Measurements from ENCODE around the gene FTCD. TPM values are rescaled to one million over a fixed set of nuclear protein-coding genes. Genes with fewer than 3 reads are reported as not detected.

FTCD gene
- total RNA-seq, 1 donor from 2014 or later = 8.8 TPM

DNA sequence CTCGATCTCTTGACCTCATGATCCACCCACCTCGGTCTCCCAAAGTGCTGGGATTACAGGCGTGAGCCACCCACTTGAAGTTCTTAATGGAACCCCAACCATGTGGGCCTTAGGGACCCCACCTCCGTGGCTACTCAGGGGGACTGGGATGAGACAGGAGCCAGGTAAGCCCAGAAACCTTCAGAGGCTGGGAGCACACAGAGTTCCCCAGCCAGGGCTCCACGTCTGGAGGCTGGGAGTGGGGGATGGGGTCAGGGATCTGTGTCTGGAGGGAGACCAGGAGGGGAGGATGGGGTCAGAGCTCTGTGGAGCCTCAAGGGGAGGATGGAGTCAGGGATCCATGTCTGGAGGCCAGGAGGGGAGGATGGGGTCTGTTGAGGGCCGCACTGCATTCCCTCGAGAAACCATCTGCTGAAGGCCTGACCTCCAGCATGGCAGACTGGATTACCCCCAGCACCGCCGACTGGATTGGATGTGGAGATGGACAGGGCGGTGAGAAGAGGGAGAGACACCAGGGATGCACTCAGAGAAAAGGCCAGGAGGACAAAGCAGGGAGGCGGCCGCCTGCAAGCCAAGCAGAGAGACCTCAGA, 2.1 kb upstream of the FTCD start:
- no peak for DNase-seq (ENCODE audit: low spot score in 2 of 2, unreplicated experiment in 2 of 2)
- Mint-ChIP-seq H3K9me3 (no peaks in the 10 kb centered on the region), H3K4me1 (peaks cover 7% of the 10 kb centered on the region), H3K4me3 (no peak overlapping the region), H3K27me3 (ENCODE audit: low read depth) (no peaks in the 10 kb centered on the region), H3K36me3 (no peaks in the 10 kb centered on the region), H3K27ac (no peak overlapping the region)
- TF ChIP-seq, protein P1, sequence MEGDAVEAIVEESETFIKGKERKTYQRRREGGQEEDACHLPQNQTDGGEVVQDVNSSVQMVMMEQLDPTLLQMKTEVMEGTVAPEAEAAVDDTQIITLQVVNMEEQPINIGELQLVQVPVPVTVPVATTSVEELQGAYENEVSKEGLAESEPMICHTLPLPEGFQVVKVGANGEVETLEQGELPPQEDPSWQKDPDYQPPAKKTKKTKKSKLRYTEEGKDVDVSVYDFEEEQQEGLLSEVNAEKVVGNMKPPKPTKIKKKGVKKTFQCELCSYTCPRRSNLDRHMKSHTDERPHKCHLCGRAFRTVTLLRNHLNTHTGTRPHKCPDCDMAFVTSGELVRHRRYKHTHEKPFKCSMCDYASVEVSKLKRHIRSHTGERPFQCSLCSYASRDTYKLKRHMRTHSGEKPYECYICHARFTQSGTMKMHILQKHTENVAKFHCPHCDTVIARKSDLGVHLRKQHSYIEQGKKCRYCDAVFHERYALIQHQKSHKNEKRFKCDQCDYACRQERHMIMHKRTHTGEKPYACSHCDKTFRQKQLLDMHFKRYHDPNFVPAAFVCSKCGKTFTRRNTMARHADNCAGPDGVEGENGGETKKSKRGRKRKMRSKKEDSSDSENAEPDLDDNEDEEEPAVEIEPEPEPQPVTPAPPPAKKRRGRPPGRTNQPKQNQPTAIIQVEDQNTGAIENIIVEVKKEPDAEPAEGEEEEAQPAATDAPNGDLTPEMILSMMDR (IDR thresholded peaks at IDR 0.05; ENCODE audit: unreplicated experiment) = no peak

DNA sequence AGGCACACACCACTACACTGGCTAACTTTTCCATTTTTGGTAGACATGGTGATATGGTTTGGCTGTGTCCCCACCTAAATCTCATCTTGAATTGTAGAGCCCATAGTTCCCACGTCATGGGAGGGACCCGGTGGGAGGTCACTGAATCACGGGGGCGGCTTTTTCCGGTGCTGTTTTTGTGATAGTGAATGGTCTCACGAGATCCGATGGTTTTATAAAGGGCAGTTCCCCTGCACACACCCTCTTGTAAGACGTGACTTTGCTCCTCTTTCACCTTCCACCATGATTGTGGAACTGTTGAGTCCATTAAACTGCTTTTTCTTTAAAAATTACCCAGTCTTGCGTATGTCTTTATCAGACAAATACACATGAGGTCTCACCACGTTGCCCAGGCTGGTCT, 1.3 kb upstream of the FTCD start:
- no peaks in the 10 kb centered on the region for H3K36me3 Mint-ChIP-seq
- no peaks in the 10 kb centered on the region for H3K9me3 Mint-ChIP-seq
- no peaks in the 10 kb centered on the region for H3K27me3 Mint-ChIP-seq (ENCODE audit: low read depth)
- peaks cover 8% of the 10 kb centered on the region for H3K4me1 Mint-ChIP-seq
- TF ChIP-seq, protein P1 (IDR thresholded peaks at IDR 0.05; ENCODE audit: unreplicated experiment) = no peak
- H3K27ac Mint-ChIP-seq = no peak overlapping the region
- no peak for DNase-seq (ENCODE audit: low spot score in 2 of 2, unreplicated experiment in 2 of 2)
- no peak overlapping the region for H3K4me3 Mint-ChIP-seq

DNA sequence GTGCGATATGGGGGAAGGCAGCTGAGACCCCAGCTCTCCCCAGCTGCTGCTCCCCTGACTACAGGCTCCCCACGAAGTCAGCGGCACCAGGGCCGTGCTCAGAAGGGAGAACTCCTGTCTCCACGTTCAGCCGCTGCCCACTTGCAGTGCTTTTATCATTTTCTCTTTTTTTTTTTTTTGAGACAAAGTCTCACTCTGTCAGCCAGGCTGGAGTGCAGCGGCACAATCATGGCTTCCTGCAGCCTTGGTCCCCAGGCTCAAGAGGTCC, 933 bp upstream of the FTCD start:
- Mint-ChIP-seq H3K27me3 (ENCODE audit: low read depth) (no peaks in the 10 kb centered on the region), H3K9me3 (no peaks in the 10 kb centered on the region), H3K27ac (no peak overlapping the region), H3K4me1 (peaks cover 8% of the 10 kb centered on the region), H3K4me3 (no peak overlapping the region), H3K36me3 (no peaks in the 10 kb centered on the region)
- DNase-seq (ENCODE audit: low spot score in 2 of 2, unreplicated experiment in 2 of 2) = no peak
- TF ChIP-seq, protein P1 (IDR thresholded peaks at IDR 0.05; ENCODE audit: unreplicated experiment) = no peak

DNA sequence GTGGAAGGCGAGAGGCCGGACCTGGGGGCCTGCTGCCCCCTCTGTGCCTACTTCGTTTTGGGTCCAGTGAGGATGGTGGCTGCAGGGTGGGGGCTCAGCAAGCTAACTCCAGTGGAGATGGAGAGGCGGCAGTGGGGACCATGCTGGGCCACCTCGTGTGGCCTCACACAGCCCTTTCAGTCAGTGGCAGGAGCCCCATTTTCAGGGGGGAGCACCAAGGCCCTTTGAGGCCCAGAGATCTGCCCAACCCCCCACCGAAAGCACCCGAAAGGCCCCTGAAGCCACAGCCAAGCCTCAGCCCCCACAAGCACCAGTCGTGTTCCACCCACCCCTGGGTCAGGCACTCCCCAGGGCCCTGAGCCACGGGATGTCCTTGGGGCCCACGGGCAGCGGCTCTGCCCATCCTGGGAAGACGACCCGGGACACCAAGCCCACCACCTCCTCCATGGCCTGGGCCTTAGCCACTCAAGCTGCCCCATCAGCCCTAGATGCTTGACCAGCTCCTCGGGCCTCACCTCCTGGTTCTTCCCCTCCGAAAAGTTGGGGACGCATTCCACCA, 345 bp downstream of the FTCD start:
- H3K9me3 Mint-ChIP-seq = no peaks in the 10 kb centered on the region
- H3K27ac Mint-ChIP-seq = no peak overlapping the region
- H3K4me1 Mint-ChIP-seq = peaks cover 8% of the 10 kb centered on the region
- no peaks in the 10 kb centered on the region for H3K27me3 Mint-ChIP-seq (ENCODE audit: low read depth)
- H3K36me3 Mint-ChIP-seq = no peaks in the 10 kb centered on the region
- DNase-seq (ENCODE audit: low spot score in 2 of 2, unreplicated experiment in 2 of 2) = no peak
- TF ChIP-seq, protein P1 (IDR thresholded peaks at IDR 0.05; ENCODE audit: unreplicated experiment) = no peak
- H3K4me3 Mint-ChIP-seq = no peak overlapping the region

DNA sequence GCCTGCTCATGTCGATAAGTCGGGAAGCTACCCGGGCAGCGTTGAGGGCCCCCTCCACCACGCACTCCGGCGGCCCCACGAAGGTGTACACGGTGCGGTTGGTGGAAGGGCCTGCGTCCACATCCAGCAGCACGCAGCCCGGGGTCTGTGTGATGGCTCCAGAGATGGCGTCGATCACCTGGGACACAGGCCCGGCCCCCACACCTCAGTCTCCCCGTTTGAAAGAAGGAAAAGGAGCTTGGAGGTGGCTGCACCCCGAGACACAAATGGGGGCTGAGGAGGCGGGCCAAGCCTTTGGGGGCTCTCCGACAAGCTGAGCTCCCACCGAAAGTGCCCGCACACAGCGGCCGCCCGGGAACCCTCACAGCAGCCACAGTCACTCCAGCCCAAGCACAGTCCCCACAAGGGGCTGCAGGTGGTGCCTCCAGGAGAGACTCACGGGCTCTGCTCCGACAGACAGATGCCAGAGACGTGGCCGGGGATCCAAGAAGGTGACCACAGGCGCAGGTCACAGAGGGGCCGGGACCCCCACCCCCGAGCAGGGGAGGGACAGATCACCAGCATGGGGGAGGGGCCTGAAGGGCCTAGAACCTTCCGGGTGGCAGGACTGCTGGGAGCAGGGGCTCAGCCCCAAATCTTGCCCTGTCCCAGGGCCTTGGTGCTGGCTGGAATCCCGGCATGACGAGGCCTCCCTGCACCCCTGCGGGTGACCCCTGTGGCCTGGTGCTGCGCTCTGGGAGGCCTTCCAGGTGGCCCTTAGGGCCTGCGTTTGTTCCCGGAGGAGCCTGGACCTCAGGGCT, 1.0 kb downstream of the FTCD start:
- peaks cover 8% of the 10 kb centered on the region for H3K4me1 Mint-ChIP-seq
- H3K9me3 Mint-ChIP-seq = no peaks in the 10 kb centered on the region
- TF ChIP-seq, protein P1 (IDR thresholded peaks at IDR 0.05; ENCODE audit: unreplicated experiment) = no peak
- H3K36me3 Mint-ChIP-seq = no peaks in the 10 kb centered on the region
- DNase-seq (ENCODE audit: low spot score in 2 of 2, unreplicated experiment in 2 of 2) = no peak
- H3K4me3 Mint-ChIP-seq = no peak overlapping the region
- no peaks in the 10 kb centered on the region for H3K27me3 Mint-ChIP-seq (ENCODE audit: low read depth)
- no peak overlapping the region for H3K27ac Mint-ChIP-seq
